ENCODE measurements around the gene GNG7. TPM values are rescaled to one million over a fixed set of nuclear protein-coding genes. Genes with fewer than 3 reads are reported as not detected.
A peak's percentile ranks its signal among the peaks of the same experiment; 100 is the strongest.
"Not testable (repeated sequence)": the region's sequence is repeated elsewhere in the genome, so short reads cannot be mapped to it uniquely, and the experiment has no call there.

GNG7 gene
- total RNA-seq, 1 donor from 2014 or later = 5.1 TPM

DNA sequence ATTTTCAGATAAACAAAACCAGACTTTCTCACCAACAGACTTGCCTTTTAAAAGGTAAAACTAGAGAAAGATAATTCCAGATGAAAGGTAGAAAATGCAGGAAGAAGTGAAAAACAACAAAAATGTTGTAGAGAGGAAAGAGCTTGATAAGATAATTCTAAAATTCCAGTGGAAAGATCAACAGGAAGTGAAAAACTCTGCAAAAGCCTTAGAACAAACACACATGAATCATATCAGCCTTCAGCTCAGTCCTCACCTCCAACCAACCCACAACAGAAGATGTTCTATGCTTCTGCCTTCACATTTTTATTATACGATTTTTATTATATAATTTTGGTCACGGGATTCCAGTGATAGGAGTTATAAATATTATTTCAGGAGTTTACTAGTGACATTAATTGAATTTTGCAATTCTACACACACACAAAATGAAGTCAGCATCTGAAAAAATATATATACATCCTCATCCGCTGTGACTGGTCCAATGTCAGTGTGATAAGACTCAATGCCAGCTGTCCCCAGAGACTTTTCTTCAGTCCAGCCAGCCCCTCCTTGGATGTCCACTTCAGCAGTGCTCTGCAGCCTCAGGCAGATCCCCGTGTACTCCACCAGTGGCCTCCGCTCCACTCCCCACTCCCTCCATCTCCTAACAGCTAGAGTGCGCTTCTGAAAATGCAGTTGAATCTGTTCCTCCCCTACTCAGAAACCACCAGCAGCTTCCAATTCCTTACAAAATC, 168.6 kb downstream of the GNG7 start:
- Mint-ChIP-seq H3K27ac (ENCODE audit: unreplicated experiment) (peak overlapping the region; percentile 95), H3K36me3 (ENCODE audit: unreplicated experiment) (no peaks in the 10 kb centered on the region), H3K4me1 (ENCODE audit: unreplicated experiment) (peaks cover 58% of the 10 kb centered on the region), H3K27me3 (ENCODE audit: unreplicated experiment) (no peaks in the 10 kb centered on the region), H3K4me3 (ENCODE audit: unreplicated experiment) (peak overlapping the region; percentile 4), H3K9me3 (ENCODE audit: unreplicated experiment) (no peaks in the 10 kb centered on the region)
- no peak for DNase-seq (ENCODE audit: extremely low spot score, unreplicated experiment)
- TF ChIP-seq, protein P1, sequence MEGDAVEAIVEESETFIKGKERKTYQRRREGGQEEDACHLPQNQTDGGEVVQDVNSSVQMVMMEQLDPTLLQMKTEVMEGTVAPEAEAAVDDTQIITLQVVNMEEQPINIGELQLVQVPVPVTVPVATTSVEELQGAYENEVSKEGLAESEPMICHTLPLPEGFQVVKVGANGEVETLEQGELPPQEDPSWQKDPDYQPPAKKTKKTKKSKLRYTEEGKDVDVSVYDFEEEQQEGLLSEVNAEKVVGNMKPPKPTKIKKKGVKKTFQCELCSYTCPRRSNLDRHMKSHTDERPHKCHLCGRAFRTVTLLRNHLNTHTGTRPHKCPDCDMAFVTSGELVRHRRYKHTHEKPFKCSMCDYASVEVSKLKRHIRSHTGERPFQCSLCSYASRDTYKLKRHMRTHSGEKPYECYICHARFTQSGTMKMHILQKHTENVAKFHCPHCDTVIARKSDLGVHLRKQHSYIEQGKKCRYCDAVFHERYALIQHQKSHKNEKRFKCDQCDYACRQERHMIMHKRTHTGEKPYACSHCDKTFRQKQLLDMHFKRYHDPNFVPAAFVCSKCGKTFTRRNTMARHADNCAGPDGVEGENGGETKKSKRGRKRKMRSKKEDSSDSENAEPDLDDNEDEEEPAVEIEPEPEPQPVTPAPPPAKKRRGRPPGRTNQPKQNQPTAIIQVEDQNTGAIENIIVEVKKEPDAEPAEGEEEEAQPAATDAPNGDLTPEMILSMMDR (IDR thresholded peaks at IDR 0.05) = no peak

DNA sequence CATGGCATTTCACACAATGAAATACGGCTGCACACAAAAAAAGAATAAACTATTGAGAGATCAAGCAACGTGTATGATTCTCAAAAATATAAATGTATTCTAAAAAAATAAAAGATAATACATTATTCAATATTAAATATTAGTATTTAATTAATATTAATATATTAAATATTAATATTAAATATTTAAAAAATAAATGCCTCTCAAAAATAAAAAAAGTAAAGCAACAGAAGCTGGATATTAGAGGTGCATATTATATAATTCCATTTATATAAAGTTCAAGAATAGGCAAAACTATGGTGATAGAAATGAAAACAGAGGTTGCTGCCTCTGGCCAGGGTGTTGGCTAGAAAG, 169.4 kb downstream of the GNG7 start:
- H3K27me3 Mint-ChIP-seq (ENCODE audit: unreplicated experiment) = no peaks in the 10 kb centered on the region
- no peak for DNase-seq (ENCODE audit: extremely low spot score, unreplicated experiment)
- peak overlapping the region; percentile 91 for H3K27ac Mint-ChIP-seq (ENCODE audit: unreplicated experiment)
- H3K4me3 Mint-ChIP-seq (ENCODE audit: unreplicated experiment) = no peak overlapping the region
- H3K9me3 Mint-ChIP-seq (ENCODE audit: unreplicated experiment) = no peaks in the 10 kb centered on the region
- peaks cover 61% of the 10 kb centered on the region for H3K4me1 Mint-ChIP-seq (ENCODE audit: unreplicated experiment)
- TF ChIP-seq, protein P1 (IDR thresholded peaks at IDR 0.05) = no peak
- H3K36me3 Mint-ChIP-seq (ENCODE audit: unreplicated experiment) = no peaks in the 10 kb centered on the region

DNA sequence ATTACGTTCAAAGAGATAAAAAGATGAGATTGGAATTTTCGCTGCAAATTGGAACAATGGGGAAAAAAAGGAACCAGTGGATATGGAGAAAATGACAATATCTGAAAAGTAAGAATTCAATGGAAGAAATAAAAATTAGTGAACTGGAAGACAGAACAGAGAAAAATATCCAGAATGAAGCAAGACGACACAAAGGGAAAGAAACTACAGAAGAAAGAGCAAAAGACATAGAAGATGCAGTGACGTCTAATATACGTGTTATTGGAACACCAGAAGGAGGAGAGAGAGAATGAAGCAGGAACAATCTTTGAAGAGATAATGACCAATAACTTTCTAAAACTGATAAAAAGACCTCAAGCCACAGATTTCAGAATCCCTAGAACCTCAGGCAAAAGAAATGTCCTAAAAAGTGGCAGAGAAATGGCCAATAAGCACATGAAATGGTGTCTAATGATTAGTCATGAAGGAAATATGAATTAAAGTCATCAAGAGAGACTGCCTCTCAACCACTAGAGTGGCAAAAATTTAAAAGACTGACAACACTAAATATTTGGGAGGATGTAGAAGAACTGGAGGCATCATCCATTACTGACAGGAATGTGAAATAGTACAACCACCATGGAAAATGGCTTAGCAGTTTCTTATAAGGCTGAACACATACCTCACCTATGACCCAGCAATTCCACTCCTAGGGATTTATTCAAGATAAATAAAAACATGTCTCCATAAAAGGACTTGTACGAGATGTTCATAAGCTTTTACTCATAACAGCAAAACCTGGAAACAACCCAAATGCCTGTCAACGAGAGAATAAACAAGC, 170.0 kb downstream of the GNG7 start:
- H3K9me3 Mint-ChIP-seq (ENCODE audit: unreplicated experiment) = no peaks in the 10 kb centered on the region
- no peak for DNase-seq (ENCODE audit: extremely low spot score, unreplicated experiment)
- no peaks in the 10 kb centered on the region for H3K36me3 Mint-ChIP-seq (ENCODE audit: unreplicated experiment)
- TF ChIP-seq, protein P1 (IDR thresholded peaks at IDR 0.05) = no peak
- peaks cover 64% of the 10 kb centered on the region for H3K4me1 Mint-ChIP-seq (ENCODE audit: unreplicated experiment)
- peak overlapping the region; percentile 77 for H3K27ac Mint-ChIP-seq (ENCODE audit: unreplicated experiment)
- no peaks in the 10 kb centered on the region for H3K27me3 Mint-ChIP-seq (ENCODE audit: unreplicated experiment)
- no peak overlapping the region for H3K4me3 Mint-ChIP-seq (ENCODE audit: unreplicated experiment)

DNA sequence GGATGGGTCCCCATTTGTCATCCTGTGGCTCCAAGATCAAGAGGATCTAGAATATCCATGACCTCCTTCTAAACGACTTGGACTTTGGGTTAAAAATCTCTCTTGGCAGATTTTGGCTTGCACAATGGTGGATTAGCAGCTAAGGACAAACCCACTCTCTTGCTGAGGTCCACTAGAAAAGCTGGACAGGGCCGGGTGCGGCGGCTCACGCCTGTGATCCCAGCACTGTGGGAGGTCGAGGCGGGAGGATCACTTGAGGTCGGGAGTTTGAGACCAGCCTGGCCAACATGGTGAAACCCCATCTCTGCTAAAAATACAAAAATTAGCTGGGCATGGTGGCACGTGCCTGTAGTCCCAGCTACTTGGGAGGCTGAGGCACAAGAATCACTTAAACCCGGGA, 172.6 kb downstream of the GNG7 start:
- Mint-ChIP-seq H3K27ac (ENCODE audit: unreplicated experiment) (peak overlapping the region; percentile 68), H3K4me1 (ENCODE audit: unreplicated experiment) (peaks cover 61% of the 10 kb centered on the region)
- H3K27me3 Mint-ChIP-seq (ENCODE audit: unreplicated experiment); H3K36me3 Mint-ChIP-seq (ENCODE audit: unreplicated experiment); DNase-seq (ENCODE audit: extremely low spot score, unreplicated experiment); H3K9me3 Mint-ChIP-seq (ENCODE audit: unreplicated experiment); H3K4me3 Mint-ChIP-seq (ENCODE audit: unreplicated experiment): not testable (repeated sequence)

DNA sequence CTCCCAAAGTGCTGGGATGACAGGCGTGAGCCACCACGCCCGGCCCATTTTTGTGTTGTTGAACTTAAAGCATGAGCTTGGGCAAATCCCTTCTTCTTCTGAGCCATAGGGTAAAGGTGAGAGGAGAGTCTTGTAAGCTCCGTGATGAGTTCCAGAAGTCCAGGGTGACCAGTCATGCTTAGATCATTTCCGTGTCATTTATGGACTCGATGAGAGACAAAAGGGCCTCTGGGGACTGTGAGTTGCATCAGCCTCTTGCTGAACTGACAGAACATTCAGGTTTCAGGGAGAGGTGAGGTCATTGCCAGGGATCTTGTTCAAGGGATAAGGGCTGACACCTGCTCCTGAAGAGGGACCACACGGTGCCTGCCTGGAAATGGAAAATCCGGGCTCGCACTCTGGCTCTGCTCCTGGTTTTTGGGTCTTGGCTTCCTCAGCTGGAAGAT, 173.0 kb downstream of the GNG7 start:
- no peak for DNase-seq (ENCODE audit: extremely low spot score, unreplicated experiment)
- H3K27me3 Mint-ChIP-seq (ENCODE audit: unreplicated experiment) = no peaks in the 10 kb centered on the region
- no peak overlapping the region for H3K4me3 Mint-ChIP-seq (ENCODE audit: unreplicated experiment)
- H3K36me3 Mint-ChIP-seq (ENCODE audit: unreplicated experiment) = no peaks in the 10 kb centered on the region
- H3K27ac Mint-ChIP-seq (ENCODE audit: unreplicated experiment) = peak overlapping the region; percentile 68
- TF ChIP-seq, protein P1 (IDR thresholded peaks at IDR 0.05) = no peak
- H3K4me1 Mint-ChIP-seq (ENCODE audit: unreplicated experiment) = peaks cover 61% of the 10 kb centered on the region
- no peaks in the 10 kb centered on the region for H3K9me3 Mint-ChIP-seq (ENCODE audit: unreplicated experiment)
